Measurements from ENCODE around the gene CEP41.

Gene CEP41

GRCh38 chr7:130415006-130415405 lies 25.8 kb downstream of the CEP41 start:
- DNase-seq: no peak

GRCh38 chr7:130413201-130413600 lies 27.6 kb downstream of the CEP41 start:
- DNase-seq: no peak

GRCh38 chr7:130410868-130411541 lies 29.8 kb downstream of the CEP41 start:
- no peak for DNase-seq

- no peak for DNase-seq
Observed at GRCh38 chr7:130409712-130410072, 31.1 kb downstream of the CEP41 start.

DNA sequence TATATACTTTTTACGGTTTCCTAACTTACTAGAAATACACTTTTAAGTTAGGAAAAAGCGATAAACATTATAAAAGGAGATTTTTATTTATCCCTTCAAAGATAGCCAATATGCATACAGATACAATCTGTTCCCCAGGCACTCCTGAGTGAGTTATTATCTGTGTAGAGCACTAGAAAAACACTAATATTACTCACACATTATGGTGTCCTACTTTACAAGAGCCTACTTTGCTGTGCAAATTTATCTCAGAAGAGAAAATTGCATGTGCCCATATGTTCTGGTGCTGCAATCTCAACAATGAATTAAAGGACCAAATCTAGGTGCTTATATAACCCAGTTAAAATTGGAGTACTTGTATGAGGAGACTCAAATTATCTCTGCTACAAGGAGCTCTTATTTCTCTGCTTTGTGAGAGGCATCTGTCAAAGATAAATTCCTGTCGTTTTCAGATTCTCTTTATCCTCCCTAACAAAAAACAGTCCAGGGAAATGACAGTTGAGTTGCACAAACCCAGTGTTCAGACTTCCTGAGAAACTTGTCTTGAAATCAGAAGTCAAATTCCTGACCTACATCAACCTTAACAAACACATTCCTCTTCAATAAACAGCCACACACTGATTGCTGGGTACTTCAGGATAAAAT lies 31.6 kb downstream of the CEP41 start:
- no peak for DNase-seq

GRCh38 chr7:130405003-130405402 lies 35.8 kb downstream of the CEP41 start:
- no peak for DNase-seq

DNA sequence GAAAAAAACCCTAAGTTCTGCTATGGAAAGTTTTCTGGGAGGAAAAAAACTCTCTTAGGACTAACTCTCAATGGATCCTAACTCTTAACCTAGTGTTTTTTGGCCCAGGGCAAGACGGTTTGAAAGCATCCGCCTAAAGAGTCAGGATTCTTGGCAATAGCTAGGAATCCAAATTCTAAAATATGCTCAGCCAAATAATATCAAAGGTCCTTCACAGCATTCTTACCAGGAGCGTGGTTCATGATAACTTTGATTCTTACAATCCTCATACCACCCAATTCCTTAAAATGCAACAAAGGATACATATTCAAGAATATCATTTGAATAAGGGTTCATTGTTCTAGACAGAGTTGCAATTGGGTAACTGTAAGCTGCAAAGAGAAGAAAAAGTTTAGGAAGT lies 39.2 kb downstream of the CEP41 start:
- DNase-seq: no peak

DNA sequence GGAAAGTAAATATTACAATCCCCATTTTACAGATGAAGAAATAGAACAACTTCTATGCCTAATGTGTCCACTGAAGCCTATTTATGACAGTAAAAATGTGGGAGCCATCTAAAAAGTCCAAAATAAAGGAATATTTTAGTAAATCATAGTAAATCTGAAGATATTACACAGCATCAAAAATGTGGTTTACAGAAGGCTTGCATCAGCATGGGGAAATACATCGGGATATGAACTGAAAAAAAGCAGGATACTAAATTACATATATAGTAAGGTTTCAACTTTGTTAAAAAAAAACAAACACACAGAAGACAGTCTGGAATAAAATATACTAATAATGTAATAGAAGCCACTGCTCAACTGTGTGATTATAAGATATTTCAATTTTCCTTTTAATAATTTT lies 39.7 kb downstream of the CEP41 start:
- DNase-seq: no peak

- no peak for DNase-seq
Observed at GRCh38 chr7:130400120-130400572, 40.7 kb downstream of the CEP41 start.

GRCh38 chr7:130398526-130399090 lies 42.2 kb downstream of the CEP41 start:
- DNase-seq: no peak

GRCh38 chr7:130397758-130398073 lies 43.1 kb downstream of the CEP41 start:
- DNase-seq: no peak

DNA sequence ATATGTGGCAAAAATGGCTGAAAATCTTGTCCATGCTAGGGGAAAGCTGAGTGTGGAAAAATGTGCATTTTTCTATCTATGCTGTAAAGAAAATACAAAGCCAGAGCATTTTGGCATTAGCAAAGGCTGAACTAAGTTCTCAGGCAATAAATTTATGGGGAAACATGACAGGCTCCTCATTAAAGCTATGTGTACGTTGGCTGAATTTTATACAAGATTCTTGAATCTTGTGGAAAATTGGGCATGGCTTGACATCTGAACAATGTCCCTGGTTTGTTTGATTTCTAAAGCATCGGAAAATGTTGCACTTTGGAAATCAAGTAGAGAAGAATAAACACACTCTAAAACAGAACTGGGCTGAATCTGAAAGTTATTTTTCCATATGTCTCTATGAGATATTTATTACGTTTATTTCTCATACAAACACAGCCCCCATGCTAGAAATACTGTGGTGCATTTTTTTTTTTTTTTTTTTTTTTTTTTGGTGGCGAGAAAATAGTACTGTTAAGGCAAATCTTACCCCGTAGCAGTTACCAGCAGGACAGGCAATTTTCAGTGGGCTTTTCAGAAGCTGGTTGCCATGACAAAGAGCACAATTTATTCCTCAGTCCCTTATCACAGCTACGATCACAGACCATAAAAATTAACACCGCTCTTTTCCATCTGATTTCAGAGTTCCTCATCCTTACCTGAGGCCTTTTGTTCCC lies 43.6 kb downstream of the CEP41 start:
- no peak for DNase-seq

- DNase-seq: no peak
Observed at GRCh38 chr7:130396109-130396508, 44.7 kb downstream of the CEP41 start.

DNA sequence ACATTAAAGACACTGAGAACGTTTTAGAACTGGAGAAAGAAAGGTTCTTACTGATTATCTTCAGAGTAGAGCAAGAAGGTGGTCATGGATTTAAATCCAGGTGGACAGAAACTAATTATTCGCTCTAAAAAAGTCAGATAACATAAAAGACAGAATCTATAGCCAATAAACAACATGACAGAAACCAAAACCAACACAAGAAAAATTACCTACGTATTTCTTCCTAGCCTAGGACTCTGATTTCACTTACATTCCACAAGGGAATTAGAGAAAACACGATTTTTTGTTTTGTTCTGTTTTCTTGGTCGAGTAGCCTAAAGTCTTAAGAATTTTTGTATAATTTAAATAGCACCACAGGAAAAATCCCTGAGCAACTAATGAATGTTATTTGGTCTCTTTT lies 45.4 kb downstream of the CEP41 start:
- no peak for DNase-seq

DNA sequence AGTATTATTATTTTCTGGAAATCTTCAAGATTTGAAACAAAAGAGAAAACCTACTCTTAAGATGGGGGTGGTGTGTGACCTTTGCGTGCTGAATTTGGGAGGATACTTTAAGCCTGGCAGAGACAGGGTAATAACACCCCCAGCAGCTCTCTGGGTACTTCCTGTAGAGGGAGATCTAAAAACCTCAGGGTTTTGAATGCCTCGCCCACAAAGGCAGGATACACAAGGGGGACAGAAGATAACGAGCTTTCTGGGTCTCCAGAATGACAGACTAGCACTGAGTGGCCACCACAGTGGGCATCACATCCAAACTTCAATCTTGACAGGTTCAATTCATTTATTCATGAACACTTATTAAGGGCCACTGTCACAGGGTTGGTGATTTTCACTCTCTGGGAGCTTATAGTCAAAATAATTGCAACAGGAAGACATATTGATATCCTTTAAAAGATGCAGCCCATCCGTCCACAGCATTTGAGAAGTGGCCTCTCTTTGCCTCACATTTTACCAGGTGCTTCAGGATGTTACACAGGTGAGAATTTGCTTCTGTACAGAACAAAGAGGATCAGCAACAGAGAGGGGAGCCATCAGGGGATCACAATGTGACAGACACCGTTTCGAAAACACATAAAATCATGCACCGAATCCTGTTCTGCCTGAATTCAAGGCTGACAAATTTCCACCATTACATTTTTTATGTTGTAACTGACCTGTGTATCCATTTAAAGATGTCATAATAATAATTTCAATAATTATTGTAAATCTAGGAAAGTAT lies 46.2 kb downstream of the CEP41 start:
- no peak for DNase-seq

- no peak for DNase-seq
Observed at GRCh38 chr7:130393841-130394411, 46.9 kb downstream of the CEP41 start.

DNA sequence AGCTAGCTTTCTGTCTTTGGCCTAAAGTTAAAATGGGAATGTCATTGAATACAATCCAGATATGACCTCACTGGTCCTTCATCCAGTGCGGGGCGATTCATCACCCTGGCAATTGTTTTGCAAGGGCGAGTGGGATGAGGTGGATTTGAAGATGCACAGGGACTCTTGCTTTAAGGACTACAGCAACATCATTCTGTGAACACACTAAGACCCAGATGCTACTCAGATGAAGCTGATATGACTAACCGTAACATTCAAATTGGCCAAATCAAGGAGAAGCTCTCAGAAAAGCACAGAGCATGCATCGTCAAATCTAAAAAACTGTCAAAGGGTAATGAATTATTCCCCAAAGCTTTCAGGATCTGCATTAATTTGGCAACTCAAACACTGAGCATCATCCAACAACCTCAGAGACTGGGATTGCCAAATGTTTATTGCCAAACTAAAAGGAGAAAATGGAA lies 47.7 kb downstream of the CEP41 start:
- no peak for DNase-seq

- no peak for DNase-seq
Observed at GRCh38 chr7:130390486-130390885, 50.3 kb downstream of the CEP41 start.

DNA sequence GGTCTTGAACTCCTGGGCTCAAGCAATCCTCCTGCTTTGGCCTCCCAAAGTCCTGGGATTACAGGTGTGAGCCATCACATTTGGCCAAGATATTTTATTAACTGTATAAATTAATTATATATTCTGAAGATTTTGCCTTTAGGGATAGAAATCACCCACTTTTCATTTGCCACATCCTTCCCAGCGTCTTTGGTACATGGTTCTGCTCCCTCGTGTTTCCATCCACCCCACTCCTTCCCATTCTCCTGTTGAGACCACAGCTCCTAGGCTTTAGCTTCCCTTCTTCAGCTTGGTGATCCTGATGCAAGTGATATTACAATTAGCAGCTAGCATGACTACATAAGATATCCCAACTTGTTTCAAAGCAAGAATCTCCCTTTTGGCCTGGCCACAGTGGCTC lies 52.1 kb downstream of the CEP41 start:
- DNase-seq: no peak

- no peak for DNase-seq
Observed at GRCh38 chr7:130387628-130388403, 53.0 kb downstream of the CEP41 start.

DNA sequence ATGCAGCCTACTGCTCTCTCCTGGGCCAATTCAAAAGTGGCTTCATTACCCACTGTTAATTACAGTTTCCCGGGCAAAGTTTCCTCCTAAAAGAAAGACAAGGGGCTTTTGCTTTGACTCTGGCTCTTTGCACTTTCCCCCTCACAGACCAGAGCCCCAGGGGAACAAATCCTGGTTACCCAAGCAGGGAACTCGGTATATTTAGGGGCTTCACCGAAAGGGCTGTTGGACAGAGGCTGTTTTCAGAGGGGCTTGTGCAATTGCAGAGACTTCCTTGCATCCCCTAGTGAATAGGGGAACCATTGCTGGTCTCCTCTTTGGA lies 53.5 kb downstream of the CEP41 start:
- DNase-seq: no peak

GRCh38 chr7:130386876-130387275 lies 53.9 kb downstream of the CEP41 start:
- no peak for DNase-seq
